ENCODE measurements around the gene LRP5.
A peak's percentile ranks its signal among the peaks of the same experiment; 100 is the strongest.

LRP5 gene

DNA sequence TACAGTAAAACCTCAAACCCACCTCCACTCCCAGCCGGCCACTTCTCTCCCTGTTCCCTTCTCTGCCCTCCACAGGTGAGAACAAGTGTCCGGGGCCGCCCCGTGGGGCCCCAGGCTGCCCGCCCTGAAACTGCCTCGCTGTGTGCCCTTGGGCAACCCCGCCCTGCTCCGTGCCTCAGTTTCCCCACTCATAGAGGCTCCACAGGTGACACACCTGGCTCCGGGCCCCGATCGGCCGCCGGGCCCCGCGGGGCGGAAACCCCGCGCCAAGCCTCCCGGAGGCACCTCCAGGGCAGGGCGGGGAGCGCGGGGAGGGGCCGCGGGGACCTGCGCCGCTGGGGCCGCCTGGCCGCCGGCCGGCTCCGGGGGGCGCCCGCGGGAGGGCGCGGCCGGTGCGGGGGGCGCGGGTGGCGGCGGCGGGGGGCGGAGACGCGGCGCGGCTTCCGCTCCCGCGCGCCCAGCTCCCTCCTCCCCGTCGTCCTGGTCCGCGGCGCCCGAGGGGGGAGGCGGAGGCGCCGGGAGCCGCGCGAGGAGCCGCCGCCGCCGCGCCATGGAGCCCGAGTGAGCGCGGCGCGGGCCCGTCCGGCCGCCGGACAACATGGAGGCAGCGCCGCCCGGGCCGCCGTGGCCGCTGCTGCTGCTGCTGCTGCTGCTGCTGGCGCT lies at the start of gene LRP5:
Gene LRP5, plus strand, starts transcription at position 475 of the 663 bp plus-strand sequence. Its CDS starts 124 bp downstream, at position 599.
- DNase-seq: no peak

DNA sequence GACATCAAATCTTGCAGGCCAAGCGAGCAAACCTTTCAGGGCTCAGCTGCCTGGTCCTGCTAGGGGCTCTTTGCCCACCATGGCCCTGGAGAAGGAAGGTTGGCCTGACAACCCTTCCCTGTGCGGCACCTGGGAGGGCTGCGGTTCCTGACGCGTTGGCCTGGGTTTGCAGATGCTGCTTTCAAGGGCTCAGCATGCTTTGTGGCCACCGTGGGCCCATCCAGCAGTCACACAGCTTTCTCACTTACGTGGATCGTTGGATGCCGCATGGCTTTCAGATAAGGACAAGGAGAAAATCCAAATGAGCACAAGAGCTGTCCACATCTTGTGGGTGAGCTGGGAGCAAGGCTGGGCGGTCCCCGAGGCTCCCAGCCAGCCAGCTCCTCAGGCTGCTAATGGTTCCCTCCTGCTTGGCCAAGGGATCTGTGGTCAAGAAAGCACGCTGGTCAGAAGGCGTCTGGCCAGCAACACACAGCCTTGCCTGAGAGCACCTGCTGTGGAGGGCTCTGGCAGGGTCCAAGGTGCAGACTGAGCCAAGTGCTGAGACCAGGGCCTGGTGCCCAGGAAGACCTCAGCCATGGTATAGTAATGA lies 48.9 kb upstream of the LRP5 start:
- DNase-seq: no peak

DNA sequence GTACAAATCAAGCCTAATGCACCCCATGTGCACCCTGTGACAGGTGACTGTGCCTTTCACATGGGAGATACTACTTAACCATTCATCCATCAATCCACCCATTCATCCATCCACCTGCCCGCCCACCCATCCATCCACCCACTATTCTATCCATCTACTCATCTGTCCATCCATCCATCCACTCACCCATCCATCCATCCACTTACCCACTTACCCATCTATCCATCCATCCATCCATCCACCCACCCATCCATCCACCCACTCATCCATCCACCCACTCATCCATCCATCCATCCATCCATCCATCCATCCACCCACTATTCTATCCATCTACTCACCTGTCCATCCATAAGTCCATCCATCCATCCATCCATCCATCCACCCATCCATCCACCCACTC lies 48.1 kb upstream of the LRP5 start:
- DNase-seq: no peak

DNA sequence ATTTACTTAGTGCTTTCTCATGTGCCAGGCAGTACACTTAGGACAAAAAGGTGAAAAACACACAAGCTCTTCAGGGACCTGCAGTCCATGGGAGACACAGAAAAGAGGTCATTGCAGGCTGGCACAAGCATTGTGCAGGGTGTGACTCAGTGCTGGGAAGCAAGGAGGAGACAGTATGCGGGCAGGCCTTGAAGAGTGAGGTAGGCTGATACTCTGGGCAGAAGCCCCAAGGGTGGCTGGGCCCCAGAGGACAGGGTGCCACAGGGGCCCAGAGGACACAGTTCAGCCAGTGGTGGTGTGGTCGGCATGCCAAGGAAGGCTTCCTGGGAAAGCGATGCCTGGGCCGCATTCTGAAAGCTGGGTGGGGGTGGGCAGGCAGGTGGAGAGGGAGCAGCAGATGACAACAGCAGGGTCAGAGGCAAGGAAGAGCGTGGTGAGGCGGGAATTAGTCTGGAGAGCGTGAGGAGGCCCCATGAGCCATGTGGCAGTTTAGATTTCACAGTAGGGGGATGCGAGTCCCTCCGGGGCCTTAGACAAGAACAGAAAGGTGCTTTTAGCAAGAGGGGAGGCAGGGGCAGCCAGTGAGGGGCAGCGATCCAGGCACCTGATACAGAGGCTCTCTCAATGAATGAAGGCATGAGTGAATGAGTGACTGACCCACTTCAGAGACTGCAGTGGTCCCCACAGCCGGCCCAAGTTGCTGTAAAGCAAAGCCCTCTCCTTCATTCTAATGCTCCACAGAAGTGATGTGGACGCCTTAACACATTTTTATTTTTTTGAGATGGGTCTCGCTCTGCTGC lies 47.5 kb upstream of the LRP5 start:
- no peak for DNase-seq

DNA sequence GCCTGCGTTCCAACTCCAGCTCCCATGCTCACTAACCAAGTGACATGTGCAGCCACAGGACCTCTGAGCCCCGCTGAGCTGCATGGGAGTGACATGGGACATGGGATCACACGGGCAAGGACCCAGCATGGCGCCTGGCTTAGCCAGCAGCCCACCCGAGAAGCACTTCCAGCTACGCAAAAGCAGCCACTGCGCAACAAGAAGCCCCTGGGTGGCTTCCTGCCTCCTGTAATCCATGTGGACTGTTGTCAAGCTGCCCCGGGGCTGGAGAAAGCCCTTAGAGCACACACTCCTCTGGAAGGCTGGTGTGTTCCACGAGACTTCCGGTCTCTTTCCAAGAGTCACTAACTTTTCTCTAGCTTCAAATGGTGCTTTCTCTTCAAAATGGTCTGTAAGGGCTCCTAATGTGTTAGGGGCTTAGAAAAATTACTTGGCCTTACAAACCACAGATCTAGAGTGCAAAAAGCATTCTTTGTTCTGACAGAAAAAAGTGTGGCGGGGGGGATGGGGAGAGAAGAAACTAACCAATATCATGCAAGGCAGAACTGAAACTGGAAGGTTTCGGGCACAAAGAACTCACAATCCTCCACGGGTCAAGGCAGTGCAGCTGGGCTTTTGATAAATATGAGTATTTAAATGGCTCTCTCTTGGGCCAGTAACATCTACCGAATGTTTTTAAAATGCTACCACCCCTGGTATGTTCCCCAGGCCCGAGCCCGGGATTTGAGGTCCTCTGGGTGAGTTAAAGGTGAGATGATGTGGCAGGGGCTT lies 46.1 kb upstream of the LRP5 start:
- DNase-seq: no peak

DNA sequence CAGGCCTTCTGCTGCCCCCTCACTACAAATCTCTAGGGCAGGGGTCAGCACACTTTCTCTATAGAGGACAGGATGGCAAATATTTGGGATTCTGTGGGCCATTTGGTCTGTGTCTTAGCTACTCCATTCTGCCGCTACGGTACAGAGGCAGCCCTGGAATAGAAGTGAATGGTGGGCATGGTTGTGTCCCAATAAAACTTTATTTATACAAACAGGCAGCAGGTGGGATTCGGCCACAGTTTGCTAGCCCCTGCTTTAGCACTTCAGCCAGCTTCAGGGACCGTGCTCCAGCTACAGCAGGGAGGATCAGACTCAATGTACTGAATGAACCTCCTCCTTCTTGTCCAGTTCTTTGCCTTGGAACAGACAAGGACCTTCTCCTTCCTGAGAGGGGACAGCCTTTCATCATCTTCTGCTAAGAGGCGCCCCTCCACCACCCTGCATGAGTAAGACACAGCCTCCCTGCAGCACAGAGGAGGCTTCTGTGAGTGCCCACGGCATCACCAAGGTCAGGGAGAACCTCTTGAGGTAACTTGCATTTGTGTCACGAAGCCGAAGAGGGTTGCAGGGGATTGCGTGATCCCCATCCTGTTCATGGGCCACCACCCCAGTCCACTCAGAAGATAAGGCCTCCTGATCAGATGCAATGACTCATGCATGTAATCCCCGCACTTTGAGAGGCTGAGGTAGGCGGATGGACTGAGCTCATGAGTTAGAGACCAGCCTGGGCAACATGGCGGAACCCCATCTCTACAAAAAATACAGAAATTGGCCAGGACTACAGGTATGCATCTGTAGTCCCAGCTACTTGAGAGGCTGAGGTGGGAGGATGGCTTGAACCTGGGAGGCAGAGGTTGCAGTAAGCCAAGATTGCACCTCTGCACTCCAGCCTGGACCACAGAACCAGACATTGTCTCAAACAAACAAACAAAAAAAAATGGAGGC lies 45.2 kb upstream of the LRP5 start:
- no peak for DNase-seq

DNA sequence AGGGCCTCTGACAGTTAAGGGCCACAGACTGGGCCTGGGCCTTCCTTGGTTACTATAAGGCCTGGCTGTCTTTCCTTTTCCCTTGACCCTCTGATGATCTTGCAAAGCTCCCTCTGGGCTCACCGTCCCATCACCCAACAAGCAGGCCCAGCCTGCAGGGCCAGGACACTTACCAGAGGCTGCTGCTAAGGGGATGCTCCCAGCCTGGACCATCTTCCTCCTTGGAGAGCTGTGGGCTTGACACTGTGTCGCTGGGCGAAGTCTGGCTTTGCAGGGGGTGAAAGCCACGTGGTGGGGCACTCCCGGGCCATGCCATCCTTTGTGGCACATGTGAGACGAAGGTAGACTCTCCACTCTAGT lies 44.5 kb upstream of the LRP5 start:
- DNase-seq: no peak

DNA sequence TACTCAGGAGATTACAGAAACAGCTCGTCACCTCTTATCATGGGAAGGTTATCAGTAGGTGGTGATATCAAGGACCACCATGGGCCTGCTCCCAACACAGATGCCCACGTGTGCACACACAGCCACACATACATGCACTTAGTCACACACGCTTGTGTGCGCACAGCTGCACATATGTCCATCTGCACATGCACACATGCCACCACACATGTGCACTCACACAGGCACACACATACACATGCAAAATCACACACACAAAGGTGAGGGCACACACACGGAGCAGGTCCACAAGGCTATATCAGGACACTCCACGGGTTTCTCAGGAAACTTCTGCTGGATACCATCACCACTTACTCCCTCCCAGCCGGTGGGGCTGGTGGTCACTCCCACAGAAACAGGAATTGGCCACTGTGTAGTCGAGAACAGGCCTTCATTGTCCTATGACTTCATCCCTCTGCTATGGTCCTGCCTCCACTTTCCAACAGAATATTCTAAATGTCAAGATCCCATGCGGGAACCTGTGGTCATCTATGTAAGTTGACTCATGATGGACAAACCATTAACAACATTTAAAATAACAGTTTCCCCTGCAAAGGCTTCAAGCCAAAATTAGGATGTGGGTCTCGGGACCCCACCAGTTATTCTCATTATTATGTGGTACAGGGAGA lies 42.8 kb upstream of the LRP5 start:
- DNase-seq: no peak

DNA sequence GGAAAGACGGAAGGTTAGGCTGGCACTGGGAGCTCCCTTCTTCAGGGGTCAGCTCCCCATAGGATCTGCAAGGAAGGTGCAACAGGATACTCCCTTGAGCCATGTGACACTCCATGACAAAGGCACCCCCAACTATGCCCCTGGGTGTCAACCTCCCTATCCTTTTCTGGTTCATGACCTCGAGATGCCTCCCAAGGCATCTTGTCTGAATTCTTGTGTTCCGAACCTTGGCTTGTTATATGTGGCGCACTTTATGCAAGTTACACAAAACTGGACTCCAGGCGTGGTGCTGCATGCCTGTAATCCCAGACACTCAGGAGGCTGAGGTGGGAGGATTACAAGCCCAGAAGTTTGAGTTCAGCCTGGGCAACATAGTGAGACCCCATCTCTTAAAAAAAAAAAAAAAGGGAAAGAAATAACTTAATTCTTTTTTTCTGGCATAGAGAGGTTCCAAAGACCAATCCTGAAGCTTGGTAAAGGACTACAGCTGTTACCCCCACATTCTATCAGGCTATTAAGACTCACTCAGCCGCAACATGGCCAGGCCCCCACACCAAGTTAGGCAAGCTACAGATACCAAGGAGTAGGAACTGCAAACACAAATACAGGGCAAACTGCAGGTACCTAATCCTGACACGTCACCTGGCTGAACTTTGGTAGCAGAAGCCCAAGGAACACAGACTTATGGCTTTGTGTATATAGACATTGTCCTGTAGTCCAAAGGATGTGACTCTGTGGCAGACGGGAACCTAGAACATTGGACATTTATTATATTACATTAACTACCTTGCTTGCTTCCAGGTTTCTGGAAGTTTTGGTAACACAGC lies 42.0 kb upstream of the LRP5 start:
- DNase-seq: no peak

DNA sequence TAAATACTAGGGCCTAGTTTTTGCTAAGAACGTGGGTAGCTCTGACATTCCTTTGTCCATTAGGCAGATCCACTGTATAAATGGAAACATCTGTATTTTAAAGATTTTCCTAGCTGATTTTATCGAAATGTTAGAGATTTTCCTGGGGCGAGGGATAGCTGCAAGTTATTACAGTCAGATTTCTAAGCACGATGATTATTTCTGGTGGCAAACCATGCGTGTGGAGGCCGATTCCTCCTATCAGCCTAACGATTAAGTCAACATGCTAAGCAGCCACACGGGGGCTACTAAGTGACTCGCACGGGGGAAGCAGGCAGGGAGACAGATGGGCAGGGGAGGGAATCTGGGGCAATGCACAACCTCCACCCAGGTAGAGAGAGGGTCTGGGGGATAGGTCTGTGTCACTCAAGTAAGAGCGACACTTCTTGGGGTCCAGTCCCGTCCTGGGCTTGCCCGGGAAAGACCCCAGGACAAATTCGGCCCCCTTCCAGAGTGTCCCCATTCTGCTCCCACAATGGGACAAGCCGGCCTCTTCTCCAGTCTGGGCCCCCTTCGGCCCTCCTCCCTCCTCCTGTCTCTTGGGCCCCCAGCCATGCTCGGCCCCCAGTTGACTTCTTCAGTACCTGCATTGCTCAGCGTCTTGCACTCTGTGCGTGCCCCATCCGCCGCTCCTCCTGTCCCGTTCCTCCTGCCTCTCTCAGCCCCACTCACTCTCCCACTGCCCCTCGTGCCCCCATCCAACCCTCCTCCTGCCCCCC lies 41.2 kb upstream of the LRP5 start:
- peak; percentile 57 for DNase-seq

DNA sequence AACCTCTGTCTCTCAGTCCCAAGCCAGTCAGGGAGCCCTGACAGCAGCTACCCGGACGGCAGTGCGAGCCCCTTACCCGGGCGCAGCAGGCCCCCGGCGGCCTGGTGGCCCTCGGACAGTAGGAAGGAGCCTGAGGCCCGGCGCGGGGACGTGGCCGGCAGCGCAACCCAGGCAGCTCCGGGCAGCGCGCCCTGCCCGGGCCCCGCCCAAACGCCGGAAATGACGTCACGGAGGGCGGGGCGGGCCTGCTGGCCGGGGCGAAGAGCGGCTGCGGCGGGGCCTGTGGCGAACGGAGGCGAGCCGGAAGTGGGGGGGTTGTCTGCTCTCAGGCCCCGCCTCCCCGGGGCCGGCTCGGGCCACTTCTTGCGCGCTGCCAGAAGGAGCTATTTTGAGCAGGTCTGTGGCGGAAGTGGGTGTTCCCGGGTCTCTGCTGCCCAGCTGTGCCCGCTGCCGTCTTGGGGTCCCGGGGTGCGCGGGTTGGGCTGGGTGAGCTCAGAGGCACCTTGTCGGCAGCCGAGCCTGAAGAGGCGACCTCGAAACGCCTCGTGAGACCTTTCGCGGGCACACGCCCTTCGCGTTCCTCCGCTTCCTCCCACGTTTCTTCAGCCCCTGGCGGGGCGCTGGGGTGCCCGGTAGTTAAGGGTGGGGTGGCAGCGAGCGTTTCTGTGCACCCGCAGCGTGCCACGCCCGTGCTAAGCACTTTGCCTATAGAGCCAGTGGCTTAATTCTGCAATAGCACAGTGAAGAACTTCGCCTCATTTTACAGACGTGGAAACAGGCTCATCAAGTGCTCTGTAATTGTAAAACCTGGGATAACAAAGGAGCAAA lies 40.4 kb upstream of the LRP5 start, which contains the start of gene C11orf24:
Gene C11orf24, minus strand, starts transcription at position 193 of the 828 bp plus-strand sequence. CDS start 8,206 bp downstream, outside the sequence.
- peak; percentile 91 for DNase-seq

DNA sequence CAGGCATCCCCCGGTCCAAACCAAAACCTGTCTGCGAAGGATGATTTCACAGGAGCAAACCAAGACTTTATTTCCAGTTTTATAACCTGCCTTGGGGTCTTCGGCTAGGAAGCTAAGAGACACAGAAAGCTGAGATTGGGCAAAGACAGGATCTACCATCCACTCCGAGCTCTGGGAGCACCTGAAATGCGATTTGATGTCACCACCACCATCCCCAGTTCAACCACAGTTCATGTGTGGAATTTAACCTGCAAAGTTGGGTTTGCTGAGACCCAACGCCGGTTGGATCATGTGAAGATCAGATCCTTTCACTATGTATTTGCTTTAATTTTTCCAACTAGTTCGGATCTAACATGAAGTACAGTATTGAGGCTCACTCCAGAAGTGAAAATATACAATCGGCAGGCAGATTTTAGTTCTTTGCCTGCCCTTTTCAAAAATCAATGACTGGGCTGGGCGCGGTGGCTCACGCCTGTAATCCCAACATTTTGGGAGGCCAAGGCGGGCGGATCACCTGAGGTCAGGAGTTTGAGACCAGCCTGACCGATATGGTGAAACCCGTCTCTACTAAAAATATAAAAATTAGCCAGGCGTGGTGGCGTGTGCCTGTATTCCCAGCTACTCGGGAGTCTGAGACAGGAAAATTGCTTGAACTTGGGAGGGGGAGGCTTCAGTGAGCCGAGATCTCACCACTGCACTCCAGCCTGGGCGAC lies 39.2 kb upstream of the LRP5 start:
- no peak for DNase-seq

DNA sequence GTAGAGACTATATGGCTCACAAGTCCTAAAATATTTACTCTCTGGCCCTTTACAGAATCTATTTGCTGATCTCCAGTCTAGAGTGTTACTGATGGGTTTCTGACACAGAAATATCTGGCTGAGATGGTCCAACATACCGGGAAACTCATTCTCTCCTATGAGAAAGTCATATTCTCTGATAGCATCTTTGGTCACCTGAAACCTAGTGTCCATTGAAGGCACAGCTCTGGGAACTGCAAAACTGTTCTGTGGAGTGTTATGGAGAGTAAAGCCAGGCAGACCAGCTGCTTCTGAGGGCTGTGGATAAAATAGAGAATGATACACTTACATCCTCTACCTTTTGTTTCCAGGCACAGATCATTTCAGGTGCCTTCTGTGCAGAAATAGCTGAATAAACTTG lies 38.1 kb upstream of the LRP5 start:
- DNase-seq: no peak

DNA sequence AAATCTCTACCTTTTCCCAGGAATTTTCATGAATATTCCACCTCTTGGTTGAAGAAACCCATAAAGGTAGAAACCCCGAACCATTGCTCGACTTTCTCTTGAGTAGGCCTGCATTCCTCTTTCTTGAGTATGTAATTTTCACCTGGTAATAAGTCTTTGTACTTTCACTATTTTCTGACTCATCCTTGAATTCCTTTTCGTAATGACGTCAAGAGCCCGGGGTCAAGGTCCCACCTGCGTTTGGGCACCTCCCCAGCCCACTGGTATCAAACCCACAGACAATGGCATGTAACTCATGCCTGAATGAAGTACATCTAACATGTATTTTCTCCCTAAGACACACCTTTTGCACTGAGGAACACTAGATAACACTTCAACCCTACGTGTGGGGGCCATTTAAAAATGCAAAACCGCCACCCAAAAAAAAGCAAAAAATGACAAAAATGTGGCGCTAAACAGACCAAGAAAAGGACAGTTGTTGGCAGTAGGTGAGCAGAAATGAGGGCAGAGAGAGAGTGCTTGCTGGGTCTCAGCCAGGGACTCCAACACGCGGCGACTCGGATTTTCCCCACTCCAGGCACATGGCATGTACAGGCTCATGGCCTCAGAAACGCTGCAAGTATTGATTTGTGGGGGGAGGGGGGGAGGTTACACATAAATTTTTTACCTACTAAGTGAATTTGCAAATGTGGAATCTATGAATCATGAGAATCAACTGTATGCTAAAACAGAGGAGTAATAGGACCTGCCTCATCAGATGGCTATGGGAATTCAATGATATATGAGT lies 36.5 kb upstream of the LRP5 start:
- no peak for DNase-seq

DNA sequence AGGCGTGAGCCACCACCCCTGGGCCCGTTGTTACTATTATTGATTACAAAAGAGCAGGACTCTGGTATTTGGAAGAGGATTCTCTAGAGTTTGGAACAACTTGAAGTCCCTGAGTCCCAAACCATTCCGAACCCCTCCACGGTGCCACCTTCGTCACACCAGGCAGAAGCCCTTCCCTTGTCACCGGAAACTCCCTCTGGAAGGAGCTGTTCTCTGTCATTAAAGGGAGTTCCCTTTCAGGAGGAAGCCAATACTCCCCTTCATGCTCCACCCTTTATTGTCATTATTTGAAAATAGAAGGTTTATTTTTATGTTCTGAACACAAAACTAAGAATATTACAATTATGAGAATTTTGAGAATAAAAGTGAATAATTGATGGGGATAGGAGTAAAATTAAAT lies 35.5 kb upstream of the LRP5 start:
- no peak for DNase-seq

DNA sequence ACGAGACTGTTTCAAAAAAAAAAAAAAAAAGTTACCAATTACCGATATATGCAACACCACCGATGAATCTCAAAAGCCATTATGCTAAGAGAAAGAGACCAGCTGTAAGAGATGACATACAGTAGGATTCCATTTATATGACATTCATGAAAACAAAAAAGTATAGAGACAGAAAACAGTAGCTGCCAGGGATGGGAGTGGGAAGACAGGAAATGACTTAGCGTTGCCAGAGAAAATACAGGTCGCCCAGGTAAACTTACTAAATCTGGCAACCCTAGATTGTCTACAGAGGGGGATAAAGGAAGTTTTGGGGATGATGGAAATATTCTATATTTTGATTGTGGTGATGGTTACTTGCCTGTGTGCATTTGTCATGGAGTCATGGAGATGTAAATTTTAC lies 32.7 kb upstream of the LRP5 start:
- DNase-seq: no peak

DNA sequence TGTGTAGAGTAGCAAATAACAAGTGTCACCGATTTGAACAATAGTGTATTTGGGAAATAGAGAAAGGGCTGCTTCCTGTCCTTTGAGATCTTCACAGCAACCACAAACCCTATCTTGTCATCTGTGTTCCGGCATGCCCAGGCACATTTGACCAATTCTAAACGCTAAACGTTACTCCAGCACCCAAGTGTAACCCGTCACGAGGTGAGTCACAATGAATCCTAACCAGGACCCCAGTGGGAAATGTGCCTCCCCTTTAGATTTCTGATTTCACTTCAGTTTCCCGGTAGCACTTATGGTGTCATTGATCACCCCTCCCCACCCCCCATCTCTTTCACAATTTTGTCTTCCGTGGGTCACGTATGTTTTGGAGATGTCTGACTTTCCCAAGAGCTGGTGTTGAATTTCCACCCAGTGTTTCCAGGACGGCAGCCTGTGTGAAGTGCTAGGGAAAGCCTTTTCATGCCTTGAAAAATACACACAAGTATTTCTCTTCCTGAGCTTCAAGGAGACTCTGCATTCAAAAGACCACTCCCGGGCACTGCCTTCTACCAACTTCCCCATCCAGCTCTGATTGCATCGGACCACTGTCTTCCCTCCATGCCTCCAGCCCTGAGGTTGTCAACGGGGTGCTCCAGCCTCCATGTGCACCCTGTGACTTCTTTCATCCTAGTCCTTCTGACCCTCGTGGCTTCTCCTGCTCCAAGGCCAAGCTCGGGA lies 30.1 kb upstream of the LRP5 start:
- DNase-seq: peak; percentile 14

Measured in activated CD4-positive, alpha-beta T cell treated with anti-CD3 and anti-CD28 coated beads, Interleukin-2, amount 50 U/mL, for 1 hour (primary cell).